Right hindlimb (tissue), 1 donor: Measurements from ENCODE around the gene CAVIN3.
A peak's percentile ranks its signal among the peaks of the same experiment; 100 is the strongest.
"Not testable (repeated sequence)": the region's sequence is repeated elsewhere in the genome, so short reads cannot be mapped to it uniquely, and the experiment has no call there.

Source experiments
- DNase-seq: peaks from one replicate; pipeline ENCODE4 v3.0.0-alpha.2; 2018

Gene CAVIN3

GRCh38 chr11:6323291-6323905 is 3.1 kb upstream of the CAVIN3 start:
- DNase-seq: no peak

- DNase-seq: no peak
These were observed 1.7 kb upstream of the CAVIN3 start for GRCh38 chr11:6321961-6322362.

GRCh38 chr11:6321356-6321755 is 1.1 kb upstream of the CAVIN3 start:
- DNase-seq: peak; percentile 20

GRCh38 chr11:6319704-6320410 is 444 bp downstream of the CAVIN3 start:
- peak; percentile 94 for DNase-seq

- peak; percentile 54 for DNase-seq
These were observed 1.1 kb downstream of the CAVIN3 start for GRCh38 chr11:6319001-6319703.

GRCh38 chr11:6318204-6318603 is 2.1 kb downstream of the CAVIN3 start:
- no peak for DNase-seq

- peak; percentile 57 for DNase-seq
These were observed 4.4 kb downstream of the CAVIN3 start for GRCh38 chr11:6315811-6316425.

GRCh38 chr11:6312106-6312505 is 8.2 kb downstream of the CAVIN3 start:
- no peak for DNase-seq

- no peak for DNase-seq
These were observed 12.4 kb downstream of the CAVIN3 start for GRCh38 chr11:6307876-6308275.

GRCh38 chr11:6305297-6305696 is 15.0 kb downstream of the CAVIN3 start:
- no peak for DNase-seq

GRCh38 chr11:6303661-6304060 is 16.6 kb downstream of the CAVIN3 start:
- no peak for DNase-seq

GRCh38 chr11:6301096-6301495 is 19.2 kb downstream of the CAVIN3 start:
- no peak for DNase-seq

GRCh38 chr11:6300325-6300724 is 20.0 kb downstream of the CAVIN3 start:
- no peak for DNase-seq

- DNase-seq: peak; percentile 42
These were observed 21.7 kb downstream of the CAVIN3 start for GRCh38 chr11:6298605-6299004.

- no peak for DNase-seq
These were observed 22.5 kb downstream of the CAVIN3 start for GRCh38 chr11:6297831-6298230.

- DNase-seq: no peak
These were observed 35.3 kb downstream of the CAVIN3 start for GRCh38 chr11:6285019-6285418.

GRCh38 chr11:6284250-6284649 is 36.1 kb downstream of the CAVIN3 start:
- no peak for DNase-seq

- no peak for DNase-seq
These were observed 36.8 kb downstream of the CAVIN3 start for GRCh38 chr11:6283453-6284023.

- DNase-seq: not testable (repeated sequence)
These were observed 39.5 kb downstream of the CAVIN3 start for GRCh38 chr11:6280809-6281208.

GRCh38 chr11:6273188-6273587 is 47.1 kb downstream of the CAVIN3 start:
- DNase-seq: no peak

GRCh38 chr11:6271598-6271997 is 48.7 kb downstream of the CAVIN3 start:
- no peak for DNase-seq

- DNase-seq: peak; percentile 26
These were observed 49.6 kb downstream of the CAVIN3 start for GRCh38 chr11:6270584-6271246.

GRCh38 chr11:6269994-6270393 is 50.3 kb downstream of the CAVIN3 start:
- no peak for DNase-seq
